HEK293 (cell line): Measurements from ENCODE around the gene CCNJL.

Source experiments
- CTCF ChIA-PET: fragments of 350-600 bp; formaldehyde crosslinking; extraction: SDS; loops from one replicate; lab custom pipeline; 2021; ENCODE audit warnings: antibody characterized with exemption; lab: Yijun Ruan, JAX
- POLR2A ChIA-PET: fragments of 300-600 bp; formaldehyde crosslinking; extraction: SDS; loops from one replicate; lab custom pipeline; 2020; ENCODE audit warnings: antibody characterized with exemption, inconsistent platforms; lab: Yijun Ruan, JAX
- H3K27ac ChIP-seq: fragments of 200-500 bp; sonication (Bioruptor generic); 2 replicates; pipeline ENCODE4 v1.5.1; 2014; ENCODE audit warnings: low read depth, low read length, control low read depth, inconsistent platforms; ENCODE audit errors: extremely low read depth
- H3K36me3 ChIP-seq, 2 experiments: fragments of 200-500 bp in 1 of 2; sonication (Bioruptor generic) in 1 of 2; 1 replicate in 1 of 2; 2 replicates in 1 of 2; pipeline ENCODE4 v1.5.1; 2014 to 2017; ENCODE audit warnings: inconsistent platforms in 2 of 2, low read length in 2 of 2; ENCODE audit not compliant: control insufficient read depth in 2 of 2, insufficient read depth in 1 of 2
- H3K4me1 ChIP-seq: fragments of 200-500 bp; sonication (Bioruptor generic); 2 replicates; pipeline ENCODE4 v1.5.1; 2014; ENCODE audit warnings: mild to moderate bottlenecking, low read length, inconsistent platforms; ENCODE audit not compliant: control insufficient read depth, insufficient read depth
- H3K4me3 ChIP-seq: 2 replicates; pipeline ENCODE4 v1.5.1; 2011; ENCODE audit warnings: low read depth, mild to moderate bottlenecking, control low read depth, low read length, moderate library complexity
- H3K9me3 ChIP-seq: fragments of 200-500 bp; sonication (Bioruptor generic); 2 replicates; pipeline ENCODE4 v1.5.1; 2014; ENCODE audit warnings: low read depth, low read length, inconsistent platforms; ENCODE audit not compliant: control insufficient read depth, insufficient read depth
- AEBP2 ChIP-seq: fragments of 450-650 bp; formaldehyde crosslinking; IDR thresholded peaks from 2 replicates; pipeline ENCODE4 v1.5.1; 2016; ENCODE audit warnings: missing biosample characterization, missing genetic modification characterization, borderline replicate concordance
- BCL11B ChIP-seq: fragments of 450-650 bp; formaldehyde crosslinking; IDR thresholded peaks from 2 replicates; pipeline ENCODE4 v1.5.1; 2016; ENCODE audit warnings: low read depth, missing biosample characterization, missing genetic modification characterization
- GFI1B ChIP-seq: fragments of 450-650 bp; formaldehyde crosslinking; IDR thresholded peaks from 2 replicates; pipeline ENCODE4 v1.5.1; 2016; ENCODE audit warnings: missing biosample characterization, missing genetic modification characterization
- KLF17 ChIP-seq: fragments of 450-650 bp; formaldehyde crosslinking; IDR thresholded peaks from 2 replicates; pipeline ENCODE4 v1.5.1; 2016; ENCODE audit warnings: missing biosample characterization, missing genetic modification characterization
- KLF9 ChIP-seq: fragments of 450-650 bp; formaldehyde crosslinking; IDR thresholded peaks from 2 replicates; pipeline ENCODE4 v1.5.1; 2016; ENCODE audit warnings: missing biosample characterization, missing genetic modification characterization, low read depth
- PRDM1 ChIP-seq: fragments of 450-650 bp; formaldehyde crosslinking; IDR thresholded peaks from 2 replicates; pipeline ENCODE4; 2016; ENCODE audit warnings: missing biosample characterization, missing genetic modification characterization
- REST ChIP-seq: fragments of 450-650 bp; formaldehyde crosslinking; IDR thresholded peaks from 2 replicates; pipeline ENCODE4 v1.5.1; 2016; ENCODE audit warnings: missing biosample characterization, missing genetic modification characterization
- TCF7L2 ChIP-seq: IDR thresholded peaks from 2 replicates; pipeline ENCODE4 v1.6.1; 2011; ENCODE audit warnings: low read depth, mild to moderate bottlenecking, inconsistent platforms, low read length, moderate library complexity, borderline replicate concordance
- ZFHX2 ChIP-seq: fragments of 450-650 bp; formaldehyde crosslinking; conservative IDR thresholded peaks from 2 replicates; pipeline ENCODE4 v1.5.1; 2016; ENCODE audit warnings: missing biosample characterization, missing genetic modification characterization
- ZFP3 ChIP-seq: fragments of 450-650 bp; formaldehyde crosslinking; IDR thresholded peaks from 2 replicates; pipeline ENCODE4 v1.5.1; 2016; ENCODE audit warnings: low read depth, missing biosample characterization, missing genetic modification characterization
- ZNF26 ChIP-seq: fragments of 450-650 bp; formaldehyde crosslinking; IDR thresholded peaks from 2 replicates; pipeline ENCODE4 v1.5.1; 2016; ENCODE audit warnings: missing biosample characterization, missing genetic modification characterization
- ZNF501 ChIP-seq: fragments of 450-650 bp; formaldehyde crosslinking; IDR thresholded peaks from 2 replicates; pipeline ENCODE4 v1.5.1; 2016; ENCODE audit warnings: missing biosample characterization, missing genetic modification characterization
- ZNF521 ChIP-seq: fragments of 450-650 bp; formaldehyde crosslinking; IDR thresholded peaks from 2 replicates; pipeline ENCODE4 v1.5.1; 2017; ENCODE audit warnings: missing biosample characterization, mild to moderate bottlenecking, missing genetic modification characterization
- ZNF548 ChIP-seq: fragments of 450-650 bp; formaldehyde crosslinking; IDR thresholded peaks from 2 replicates; pipeline ENCODE4 v1.5.1; 2016; ENCODE audit warnings: missing biosample characterization, missing genetic modification characterization
- ZNF580 ChIP-seq: fragments of 450-650 bp; formaldehyde crosslinking; IDR thresholded peaks from 2 replicates; pipeline ENCODE4 v1.5.1; 2016; ENCODE audit warnings: missing biosample characterization, missing genetic modification characterization
- ZNF596 ChIP-seq: fragments of 450-650 bp; IDR thresholded peaks from 2 replicates; pipeline ENCODE4 v1.5.0; 2018; ENCODE audit warnings: missing biosample characterization, mild to moderate bottlenecking, missing genetic modification characterization, moderate library complexity
- ZSCAN18 ChIP-seq: fragments of 450-650 bp; formaldehyde crosslinking; IDR thresholded peaks from 2 replicates; pipeline ENCODE4 v1.5.1; 2016; ENCODE audit warnings: missing biosample characterization, missing genetic modification characterization

CCNJL gene

GRCh38 chr5:160274483-160274931 lies 37.9 kb downstream of the CCNJL start (continued):
- no peak for TF ChIP-seq ZSCAN18 (tag by site-specific recombination)
- no peak for TF ChIP-seq ZNF596 (tag by site-specific recombination)
- TF ChIP-seq ZNF580 (tag by site-specific recombination), result no peak
- no peak for TF ChIP-seq BCL11B (tag by site-specific recombination)

- Histone ChIP-seq H3K27ac (no peak overlapping the region), H3K9me3 (no peaks in the 10 kb centered on the region), H3K4me3 (no peak overlapping the region), H3K4me1 (no peaks in the 10 kb centered on the region), H3K36me3 (no peaks in the 10 kb centered on the region)
- ChIA-PET CTCF (no interaction called here), POLR2A (no interaction called here)
- TF ChIP-seq KLF17 (tag by site-specific recombination) (no peak), PRDM1 (tag by site-specific recombination) (no peak)
These were observed 39.5 kb downstream of the CCNJL start for GRCh38 chr5:160272889-160273288.

- Histone ChIP-seq H3K4me1 (no peaks in the 10 kb centered on the region), H3K9me3 (no peaks in the 10 kb centered on the region), H3K27ac (no peak overlapping the region), H3K36me3 (no peaks in the 10 kb centered on the region), H3K4me3 (no peak overlapping the region)
- CTCF ChIA-PET, result no interaction called here
- TF ChIP-seq ZNF521 (tag by site-specific recombination) (no peak), ZFHX2 (tag by site-specific recombination) (no peak), REST (tag by site-specific recombination) (no peak), KLF9 (no peak), TCF7L2 (no peak), AEBP2 (tag by site-specific recombination) (no peak), ZNF548 (tag by site-specific recombination) (no peak), ZFP3 (tag by site-specific recombination) (no peak), ZNF501 (tag by site-specific recombination) (no peak), ZNF26 (tag by site-specific recombination) (no peak), GFI1B (tag by site-specific recombination) (no peak)
- POLR2A ChIA-PET, result no interaction called here
These were observed 40.1 kb downstream of the CCNJL start for GRCh38 chr5:160272264-160272663.
